Thoracic aorta (tissue), 2 donors: Measurements from ENCODE around the gene CFAP58. TPM values are rescaled to one million over a fixed set of nuclear protein-coding genes. Genes with fewer than 3 reads are reported as not detected.
A peak's percentile ranks its signal among the peaks of the same experiment; 100 is the strongest.

Experiments
- ATAC-seq: fragments of 150-250 bp; one replicate; pipeline ENCODE4 v1.8.0; 2017; ENCODE audit warnings: low read depth; ENCODE audit not compliant: insufficient number of reproducible peaks, low FRiP score
- DNase-seq: peaks from one replicate; pipeline ENCODE4 v3.0.0-alpha.2; 2020; ENCODE audit warnings: low spot score
- H3K27ac ChIP-seq, 2 donors: fragments of 200-600 bp; sonication (generic); 1 replicate in 1 of 2; 2 replicates in 1 of 2; pipeline ENCODE4 v1.5.1; 2016; ENCODE audit warnings: mild to moderate bottlenecking in 2 of 2, moderate library complexity in 2 of 2
- H3K27me3 ChIP-seq: fragments of 200-600 bp; sonication (generic); replicated peaks from 2 replicates; pipeline ENCODE4 v1.6.0; 2016; ENCODE audit warnings: mild to moderate bottlenecking; ENCODE audit not compliant: insufficient read depth
- H3K36me3 ChIP-seq: fragments of 200-600 bp; sonication (generic); one replicate; pipeline ENCODE4 v1.5.1; 2016
- H3K4me1 ChIP-seq, 2 donors: fragments of 200-600 bp; sonication (generic); 1 replicate in 1 of 2; 2 replicates in 1 of 2; pipeline versions ENCODE4 v1.5.1 to v1.6.0; 2016; ENCODE audit warnings: low read depth in 2 of 2, mild to moderate bottlenecking in 1 of 2; ENCODE audit not compliant: control insufficient read depth in 1 of 2
- H3K4me3 ChIP-seq: fragments of 200-600 bp; sonication (generic); 2 replicates; pipeline ENCODE4 v1.5.1; 2016; ENCODE audit warnings: mild to moderate bottlenecking
- H3K9me3 ChIP-seq: fragments of 200-600 bp; sonication (generic); 2 replicates; pipeline ENCODE4 v1.5.1; 2016
- total RNA-seq, 2 donors: library from RNA; depleted of rRNA; stranded (reverse); fragments of >200 nt; gene quantifications; one replicate each; pipeline versions ENCODE4 v1.1.0 to v1.2.3, GENCODE V29; 2016
- TF ChIP-seq, protein P1 (sequence below): fragments of 200-600 bp; sonication (generic); IDR thresholded peaks from one replicate; pipeline ENCODE4 v1.5.1; 2019; ENCODE audit warnings: antibody characterized with exemption

CFAP58 gene
- total RNA-seq, 2 donors from 2014 or later = 0.35 to 0.68 TPM

DNA sequence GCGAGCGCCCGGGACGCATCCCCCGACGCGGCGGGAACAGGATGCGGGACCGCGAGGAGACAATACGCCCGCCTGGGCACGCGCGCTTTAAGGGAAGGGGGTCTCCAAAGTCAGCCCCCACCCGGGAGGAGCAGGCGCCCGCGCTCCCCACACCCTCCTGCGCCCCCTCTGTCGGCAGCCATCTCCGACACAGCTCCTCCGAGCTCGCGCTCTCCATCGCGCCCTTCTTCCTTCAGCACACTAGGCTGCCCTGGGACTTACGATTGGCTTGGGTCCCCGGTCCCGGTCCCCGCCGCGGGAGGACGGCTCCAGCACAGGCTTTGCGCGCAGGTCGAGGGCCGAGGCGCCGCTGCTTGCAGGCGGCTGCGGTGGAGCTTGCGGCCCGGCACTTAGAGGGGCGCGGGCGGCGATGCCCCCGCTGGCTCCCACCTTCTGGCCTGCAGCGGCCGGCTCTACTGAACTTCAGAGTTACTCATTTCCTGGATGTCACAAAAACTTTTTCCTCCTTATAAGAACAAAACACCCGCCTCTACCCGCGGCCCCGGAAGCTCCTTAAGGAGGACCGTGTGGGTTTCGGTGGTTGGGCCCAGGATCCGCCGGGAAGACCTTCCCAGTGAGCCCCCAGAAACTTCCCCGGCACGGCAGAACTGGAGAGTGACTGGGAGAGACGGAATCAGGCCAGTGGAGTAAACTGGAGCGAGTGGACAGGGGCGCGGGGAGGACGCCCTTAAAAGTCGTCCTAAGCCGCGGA lies 15.5 kb upstream of the CFAP58 start, which contains the start of gene ITPRIP:
Gene ITPRIP, minus strand, starts transcription at position 481 of the 751 bp plus-strand sequence. CDS start 22,414 bp downstream, outside the sequence.
- H3K27me3 ChIP-seq = no peaks in the 10 kb centered on the region
- H3K27ac ChIP-seq = peak within 1 kb of the TSS; percentile 99 to 100
- TF ChIP-seq, protein P1, sequence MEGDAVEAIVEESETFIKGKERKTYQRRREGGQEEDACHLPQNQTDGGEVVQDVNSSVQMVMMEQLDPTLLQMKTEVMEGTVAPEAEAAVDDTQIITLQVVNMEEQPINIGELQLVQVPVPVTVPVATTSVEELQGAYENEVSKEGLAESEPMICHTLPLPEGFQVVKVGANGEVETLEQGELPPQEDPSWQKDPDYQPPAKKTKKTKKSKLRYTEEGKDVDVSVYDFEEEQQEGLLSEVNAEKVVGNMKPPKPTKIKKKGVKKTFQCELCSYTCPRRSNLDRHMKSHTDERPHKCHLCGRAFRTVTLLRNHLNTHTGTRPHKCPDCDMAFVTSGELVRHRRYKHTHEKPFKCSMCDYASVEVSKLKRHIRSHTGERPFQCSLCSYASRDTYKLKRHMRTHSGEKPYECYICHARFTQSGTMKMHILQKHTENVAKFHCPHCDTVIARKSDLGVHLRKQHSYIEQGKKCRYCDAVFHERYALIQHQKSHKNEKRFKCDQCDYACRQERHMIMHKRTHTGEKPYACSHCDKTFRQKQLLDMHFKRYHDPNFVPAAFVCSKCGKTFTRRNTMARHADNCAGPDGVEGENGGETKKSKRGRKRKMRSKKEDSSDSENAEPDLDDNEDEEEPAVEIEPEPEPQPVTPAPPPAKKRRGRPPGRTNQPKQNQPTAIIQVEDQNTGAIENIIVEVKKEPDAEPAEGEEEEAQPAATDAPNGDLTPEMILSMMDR = peak; percentile 11
- H3K36me3 ChIP-seq = no peaks in the 10 kb centered on the region
- peaks cover 34 to 44% of the 10 kb centered on the region in 2 donors for H3K4me1 ChIP-seq
- H3K9me3 ChIP-seq = no peaks in the 10 kb centered on the region
- H3K4me3 ChIP-seq = peak within 1 kb of the TSS; percentile 99
- ATAC-seq = peak; percentile 67
- no peak for DNase-seq

DNA sequence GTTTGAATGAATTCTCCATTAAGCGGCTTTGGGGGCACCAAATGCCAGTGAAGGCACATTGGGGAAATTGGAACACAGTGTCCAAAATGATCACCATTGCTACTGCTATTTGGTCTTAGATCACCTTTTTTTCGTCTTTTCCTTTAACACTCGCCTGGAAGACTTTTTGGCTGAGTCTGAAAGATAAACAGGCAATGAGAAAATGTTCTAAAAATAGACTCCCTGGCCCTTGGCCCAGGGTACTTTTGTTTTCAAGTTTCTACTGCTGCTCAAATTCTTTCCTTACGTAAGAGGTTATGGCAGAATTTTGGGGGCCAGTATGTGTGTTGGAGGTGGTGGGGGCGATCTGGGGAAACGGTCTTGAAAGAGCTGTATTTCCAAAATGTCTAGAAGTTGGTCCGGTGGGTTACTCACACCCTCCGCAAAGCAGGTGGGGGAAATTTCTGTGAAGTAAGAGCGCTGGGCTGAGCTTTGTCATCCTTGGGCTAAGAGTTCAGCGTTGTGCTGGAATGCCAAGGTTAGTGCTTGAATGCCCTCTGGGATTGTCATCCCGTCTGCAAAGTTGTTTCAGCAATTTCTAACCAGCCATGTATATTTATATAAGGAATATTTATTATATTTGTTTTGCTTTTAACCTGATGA lies 14.0 kb upstream of the CFAP58 start:
- DNase-seq (no peak), ATAC-seq (peak; percentile 42)
- H3K4me3 ChIP-seq = peak overlapping the region; percentile 99
- H3K4me1 ChIP-seq = peaks cover 22 to 30% of the 10 kb centered on the region in 2 donors
- TF ChIP-seq, protein P1 = no peak
- H3K27ac ChIP-seq = peak overlapping the region; percentile 99 to 100
- no peaks in the 10 kb centered on the region for H3K9me3 ChIP-seq
- H3K27me3 ChIP-seq = no peaks in the 10 kb centered on the region
- no peaks in the 10 kb centered on the region for H3K36me3 ChIP-seq

DNA sequence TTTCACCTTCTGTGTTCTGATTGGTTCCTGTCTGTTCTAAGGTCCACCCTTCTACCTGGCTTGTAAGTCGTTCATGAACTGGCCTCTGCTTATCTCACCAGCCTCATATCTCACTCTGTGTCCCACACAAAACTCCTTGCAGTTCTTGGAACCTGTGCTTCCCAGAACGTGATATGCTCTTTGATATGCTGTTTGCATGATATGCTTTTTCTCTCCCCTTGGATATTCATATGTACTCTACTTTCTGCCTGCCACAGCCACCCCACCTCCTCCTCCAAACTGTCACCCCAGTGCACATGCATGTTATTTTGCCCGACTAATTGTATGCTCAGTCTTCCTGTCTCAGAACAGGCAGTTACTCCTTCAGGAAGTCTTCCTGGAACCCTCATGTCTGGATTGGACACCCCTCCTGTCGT lies 13.5 kb upstream of the CFAP58 start:
- ATAC-seq (no peak), DNase-seq (no peak)
- Histone ChIP-seq H3K4me3 (peak overlapping the region; percentile 99), H3K4me1 (peaks cover 18 to 25% of the 10 kb centered on the region in 2 donors), H3K36me3 (no peaks in the 10 kb centered on the region), H3K27me3 (no peaks in the 10 kb centered on the region), H3K27ac (peak overlapping the region; percentile 99 to 100), H3K9me3 (no peaks in the 10 kb centered on the region)
- TF ChIP-seq, protein P1 = no peak

DNA sequence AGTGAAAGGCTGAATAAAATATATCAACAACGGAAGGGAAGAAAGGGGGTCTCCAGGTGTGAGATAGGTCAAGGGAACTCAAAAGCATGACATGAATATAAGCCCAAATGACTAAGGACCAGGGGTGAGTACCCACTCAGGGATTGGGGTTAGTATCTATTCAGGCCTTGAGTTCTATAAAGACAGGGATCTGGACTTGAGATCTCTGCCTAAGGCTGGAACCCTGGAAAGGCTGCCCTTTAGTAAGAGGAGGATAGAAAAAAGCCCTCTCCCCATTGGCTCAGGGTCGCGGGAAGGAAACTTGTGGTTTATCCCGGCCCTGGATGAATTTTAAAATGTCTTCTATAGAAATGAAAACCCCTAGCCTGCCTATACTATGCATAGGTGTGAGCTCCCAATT lies 13.0 kb upstream of the CFAP58 start:
- Histone ChIP-seq H3K9me3 (no peaks in the 10 kb centered on the region), H3K4me3 (no peak overlapping the region), H3K27me3 (no peaks in the 10 kb centered on the region), H3K4me1 (peaks cover 13 to 20% of the 10 kb centered on the region in 2 donors), H3K27ac (peak overlapping the region; percentile 99 to 100), H3K36me3 (no peaks in the 10 kb centered on the region)
- DNase-seq (no peak), ATAC-seq (no peak)
- TF ChIP-seq, protein P1 = no peak

DNA sequence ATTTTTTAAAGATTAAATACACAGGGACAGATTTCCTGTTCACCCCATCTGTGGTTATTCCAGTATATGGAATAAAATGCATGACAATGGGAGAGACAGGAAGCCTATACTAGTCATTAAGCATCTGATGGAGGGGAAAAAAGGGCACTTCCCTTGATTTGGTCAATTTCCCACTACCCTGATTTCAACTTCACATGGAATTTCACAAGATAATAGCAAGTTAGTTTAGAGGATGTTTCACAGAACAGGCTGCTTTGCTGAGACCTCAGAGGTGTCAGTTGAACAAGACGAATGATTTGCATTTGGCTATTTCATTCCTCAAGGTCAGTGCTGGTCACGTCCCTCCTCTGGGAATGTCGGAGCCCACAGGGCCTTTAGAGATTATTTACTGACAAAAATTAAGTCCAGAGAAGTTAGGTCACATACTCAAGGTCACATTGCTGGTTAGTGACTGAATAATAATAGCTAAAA lies 10.7 kb upstream of the CFAP58 start:
- H3K27ac ChIP-seq = no peak overlapping the region
- no peak for ATAC-seq
- H3K9me3 ChIP-seq = no peaks in the 10 kb centered on the region
- H3K27me3 ChIP-seq = no peaks in the 10 kb centered on the region
- peaks cover 7 to 8% of the 10 kb centered on the region in 2 donors for H3K4me1 ChIP-seq
- no peak overlapping the region for H3K4me3 ChIP-seq
- DNase-seq = no peak
- TF ChIP-seq, protein P1 = no peak
- no peaks in the 10 kb centered on the region for H3K36me3 ChIP-seq
